GM23248 (cell line): ENCODE data around the gene RASL11B.

Experiments
- EZH2 ChIP-seq: fragments of 200-600 bp; sonication (generic); IDR thresholded peaks from 2 replicates; pipeline ENCODE4 v1.6.1; 2018; ENCODE audit warnings: antibody characterized with exemption, mild to moderate bottlenecking; ENCODE audit not compliant: insufficient read depth, poor library complexity, severe bottlenecking
- EZH2phosphoT487 ChIP-seq: fragments of 200-600 bp; sonication (generic); IDR thresholded peaks from 2 replicates; pipeline ENCODE4 v1.6.1; 2018; ENCODE audit warnings: antibody characterized with exemption, moderate library complexity, mild to moderate bottlenecking, low read depth; ENCODE audit not compliant: insufficient read depth

- TF ChIP-seq EZH2, result no peak
- TF ChIP-seq EZH2phosphoT487, result no peak
These were observed 41.2 kb downstream of the RASL11B start for GRCh38 chr4:52903273-52903672.
